Measurements from ENCODE around the gene GOLGA6D.
"Not testable (repeated sequence)": the region's sequence is repeated elsewhere in the genome, so short reads cannot be mapped to it uniquely, and the experiment has no call there.

DNA sequence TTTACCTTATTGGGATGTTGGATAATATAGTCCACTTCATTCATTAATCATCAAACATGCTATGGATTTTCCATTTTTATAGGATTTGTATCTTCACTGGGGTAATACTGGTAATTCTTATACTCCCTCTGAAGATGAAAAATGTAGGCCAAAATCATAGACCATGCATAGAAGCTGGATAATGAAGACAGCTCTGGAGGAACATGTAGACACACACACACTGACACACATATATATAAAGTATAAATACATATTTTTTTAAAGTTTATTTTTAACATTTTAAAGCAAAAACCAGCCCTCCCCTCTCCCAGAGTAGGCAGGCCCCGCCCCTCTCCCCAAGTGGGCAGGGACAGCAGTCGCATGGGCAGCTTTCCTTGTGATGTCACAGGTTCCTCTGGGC is 24.6 kb upstream of the GOLGA6D start, which contains the start of gene GOLGA6C:
- TF ChIP-seq ZNF324 (tag by site-specific recombination; IDR thresholded peaks at IDR 0.05); ZBTB44 (tag by site-specific recombination; IDR thresholded peaks at IDR 0.05); KLF10 (tag by site-specific recombination; IDR thresholded peaks at IDR 0.05); ZSCAN5A (tag by site-specific recombination; IDR thresholded peaks at IDR 0.05); ZNF548 (tag by site-specific recombination; IDR thresholded peaks at IDR 0.05); ZNF280C (tag by site-specific recombination; IDR thresholded peaks at IDR 0.05); CTCF (tag by site-specific recombination; IDR thresholded peaks at IDR 0.05); ZNF776 (tag by site-specific recombination; IDR thresholded peaks at IDR 0.05; ENCODE audit: borderline replicate concordance); OVOL3 (tag by site-specific recombination; IDR thresholded peaks at IDR 0.05): not testable (repeated sequence)
- TF ChIP-seq, protein P1, sequence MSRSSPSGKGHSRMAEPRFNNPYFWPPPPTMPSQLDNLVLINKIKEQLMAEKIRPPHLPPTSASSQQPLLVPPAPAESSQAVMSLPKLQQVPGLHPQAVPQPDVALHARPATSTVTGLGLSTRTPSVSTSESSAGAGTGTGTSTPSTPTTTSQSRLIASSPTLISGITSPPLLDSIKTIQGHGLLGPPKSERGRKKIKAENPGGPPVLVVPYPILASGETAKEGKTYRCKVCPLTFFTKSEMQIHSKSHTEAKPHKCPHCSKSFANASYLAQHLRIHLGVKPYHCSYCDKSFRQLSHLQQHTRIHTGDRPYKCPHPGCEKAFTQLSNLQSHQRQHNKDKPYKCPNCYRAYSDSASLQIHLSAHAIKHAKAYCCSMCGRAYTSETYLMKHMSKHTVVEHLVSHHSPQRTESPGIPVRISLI (tag by site-specific recombination; IDR thresholded peaks at IDR 0.05) = not testable (repeated sequence)
- TF ChIP-seq, protein P2, sequence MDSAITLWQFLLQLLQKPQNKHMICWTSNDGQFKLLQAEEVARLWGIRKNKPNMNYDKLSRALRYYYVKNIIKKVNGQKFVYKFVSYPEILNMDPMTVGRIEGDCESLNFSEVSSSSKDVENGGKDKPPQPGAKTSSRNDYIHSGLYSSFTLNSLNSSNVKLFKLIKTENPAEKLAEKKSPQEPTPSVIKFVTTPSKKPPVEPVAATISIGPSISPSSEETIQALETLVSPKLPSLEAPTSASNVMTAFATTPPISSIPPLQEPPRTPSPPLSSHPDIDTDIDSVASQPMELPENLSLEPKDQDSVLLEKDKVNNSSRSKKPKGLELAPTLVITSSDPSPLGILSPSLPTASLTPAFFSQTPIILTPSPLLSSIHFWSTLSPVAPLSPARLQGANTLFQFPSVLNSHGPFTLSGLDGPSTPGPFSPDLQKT (IDR thresholded peaks at IDR 0.05; ENCODE audit: borderline replicate concordance, low read depth, low read length) = not testable (repeated sequence)
